ENCODE results near the gene ARID3A.

The ARID3A gene

DNA sequence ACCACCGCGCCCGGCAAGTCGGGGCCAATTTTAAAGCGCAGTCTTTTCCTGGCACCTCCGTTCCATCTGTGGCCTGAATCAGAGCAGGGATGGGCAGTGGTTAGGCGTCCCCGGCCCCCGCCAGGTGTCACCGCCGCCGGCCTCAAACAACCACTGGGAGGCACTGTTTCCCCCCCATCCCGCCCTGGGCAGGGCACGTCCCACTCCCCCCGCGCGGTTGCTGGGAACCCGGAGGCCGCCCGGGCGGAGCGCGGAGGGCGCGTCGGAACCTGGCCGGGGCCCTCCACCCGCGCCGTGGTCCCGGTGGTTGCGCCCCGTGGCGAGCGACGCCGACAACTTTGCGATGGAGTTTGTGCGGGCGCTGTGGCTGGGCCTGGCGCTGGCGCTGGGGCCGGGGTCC, 74.3 kb downstream of the ARID3A start, which contains the start of gene GRIN3B:
TSS of gene GRIN3B (plus strand) at position 325 of the 400 bp plus-strand sequence. CDS start at position 344, 19 bp downstream.
- DNase-seq (peak; percentile 61 to 65), ATAC-seq (peak; percentile 53)
- peaks cover 30% of the 10 kb centered on the region for H3K4me1 Mint-ChIP-seq
- H3K4me3 Mint-ChIP-seq = peak within 1 kb of the TSS; percentile 39 to 53
- peaks cover 48% of the 10 kb centered on the region for H3K27me3 Mint-ChIP-seq
- H3K27ac Mint-ChIP-seq = peak within 1 kb of the TSS in 1 of 2 donors; percentile 74
- H3K9me3 Mint-ChIP-seq = no peaks in the 10 kb centered on the region

DNA sequence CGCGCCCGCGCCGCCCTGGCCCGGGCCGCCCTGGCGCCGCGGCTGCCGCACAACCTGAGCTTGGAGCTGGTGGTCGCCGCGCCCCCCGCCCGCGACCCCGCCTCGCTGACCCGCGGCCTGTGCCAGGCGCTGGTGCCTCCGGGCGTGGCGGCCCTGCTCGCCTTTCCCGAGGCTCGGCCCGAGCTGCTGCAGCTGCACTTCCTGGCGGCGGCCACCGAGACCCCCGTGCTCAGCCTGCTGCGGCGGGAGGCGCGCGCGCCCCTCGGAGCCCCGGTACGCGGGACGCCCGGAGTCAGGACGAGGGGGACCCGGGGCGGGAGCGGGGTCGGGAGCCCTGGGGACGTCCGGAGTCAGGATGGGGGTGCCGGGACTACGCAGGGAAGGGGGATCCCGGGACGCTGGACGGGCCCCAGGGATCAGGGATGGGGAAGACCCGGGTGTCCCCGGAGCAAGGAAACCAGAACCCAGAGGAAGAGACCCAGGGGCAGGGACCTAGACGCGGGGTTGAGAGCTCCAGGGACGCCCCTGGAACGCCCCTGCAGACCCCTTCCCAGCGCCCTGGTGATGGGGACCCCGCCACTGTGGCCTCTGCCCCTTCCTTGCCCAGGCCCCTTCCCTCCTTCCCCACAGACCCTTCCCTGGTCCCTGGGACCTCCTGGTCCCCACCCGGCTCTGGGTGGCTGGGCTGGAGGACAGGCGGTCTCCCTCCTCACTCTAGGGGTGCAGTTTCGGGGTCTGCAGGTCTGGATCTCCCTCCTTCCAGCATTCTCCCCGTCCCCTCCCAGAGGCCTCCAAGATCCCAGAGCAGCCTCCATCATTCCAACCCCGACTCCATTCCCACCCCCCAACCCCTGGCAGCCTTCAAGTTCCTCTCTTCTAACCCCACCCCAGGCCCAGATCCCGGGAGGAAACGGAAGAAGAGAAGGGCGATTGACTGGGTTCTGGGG, 75.0 kb downstream of the ARID3A start:
- H3K27me3 Mint-ChIP-seq = peaks cover 48% of the 10 kb centered on the region
- no peaks in the 10 kb centered on the region for H3K9me3 Mint-ChIP-seq
- DNase-seq (no peak), ATAC-seq (no peak)
- peak overlapping the region; percentile 39 to 53 for H3K4me3 Mint-ChIP-seq
- peak overlapping the region in 1 of 2 donors; percentile 74 for H3K27ac Mint-ChIP-seq
- H3K4me1 Mint-ChIP-seq = peaks cover 26% of the 10 kb centered on the region

- peaks cover 43% of the 10 kb centered on the region for H3K27me3 Mint-ChIP-seq
- peaks cover 18% of the 10 kb centered on the region for H3K4me1 Mint-ChIP-seq
- DNase-seq = peak; percentile 70 to 74
- ATAC-seq = peak; percentile 60
- H3K4me3 Mint-ChIP-seq = peak overlapping the region in 1 of 2 donors; percentile 53
- no peak overlapping the region for H3K27ac Mint-ChIP-seq
- H3K9me3 Mint-ChIP-seq = no peaks in the 10 kb centered on the region
Measured at GRCh38 chr19:1001538-1002166, 75.8 kb downstream of the ARID3A start.

DNA sequence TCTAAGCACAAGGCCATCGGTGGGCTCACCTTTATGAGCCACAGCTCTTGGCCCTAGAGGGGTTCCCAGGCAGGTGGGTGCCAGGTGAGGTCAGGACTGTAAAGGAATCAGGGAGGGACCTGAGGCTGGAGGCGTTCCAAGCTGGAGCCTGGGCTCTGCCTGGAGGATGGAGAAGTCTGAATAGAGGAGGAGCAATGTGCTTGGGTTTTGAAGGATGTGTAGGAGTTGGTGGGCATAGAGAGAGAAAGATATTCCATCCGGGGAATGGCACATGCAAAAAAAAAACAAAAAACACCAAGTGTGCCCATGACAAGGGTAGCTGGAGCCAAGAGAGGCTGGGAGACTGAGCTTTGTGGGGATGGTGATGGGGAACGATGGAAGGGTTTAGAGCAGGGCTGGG, 76.8 kb downstream of the ARID3A start:
- Mint-ChIP-seq H3K27ac (no peak overlapping the region), H3K9me3 (no peaks in the 10 kb centered on the region), H3K27me3 (peaks cover 42% of the 10 kb centered on the region), H3K4me1 (peaks cover 14% of the 10 kb centered on the region), H3K4me3 (no peak overlapping the region)
- no peak for ATAC-seq
- DNase-seq = no peak

- H3K4me3 Mint-ChIP-seq = no peak overlapping the region
Measured at GRCh38 chr19:1003283-1003682, 77.4 kb downstream of the ARID3A start.

GRCh38 chr19:1004204-1004802, 78.5 kb downstream of the ARID3A start:
- Mint-ChIP-seq H3K4me1 (peaks cover 9% of the 10 kb centered on the region), H3K27ac (no peak overlapping the region), H3K4me3 (no peak overlapping the region), H3K9me3 (no peaks in the 10 kb centered on the region), H3K27me3 (peaks cover 25% of the 10 kb centered on the region)
- no peak for ATAC-seq
- no peak for DNase-seq

More at GRCh38 chr19:1003283-1003682, 77.4 kb downstream of the ARID3A start:
- Mint-ChIP-seq H3K4me1 (peaks cover 14% of the 10 kb centered on the region), H3K27ac (no peak overlapping the region), H3K27me3 (peaks cover 35% of the 10 kb centered on the region), H3K9me3 (no peaks in the 10 kb centered on the region)
- DNase-seq (no peak), ATAC-seq (no peak)

GRCh38 chr19:1004803-1005664, 79.2 kb downstream of the ARID3A start:
- H3K9me3 Mint-ChIP-seq = no peaks in the 10 kb centered on the region
- no peak for ATAC-seq
- peaks cover 18% of the 10 kb centered on the region for H3K27me3 Mint-ChIP-seq
- H3K4me3 Mint-ChIP-seq = peak overlapping the region in 1 of 2 donors; percentile 13
- H3K4me1 Mint-ChIP-seq = peaks cover 7% of the 10 kb centered on the region
- DNase-seq = no peak
- peak overlapping the region in 1 of 2 donors; percentile 82 for H3K27ac Mint-ChIP-seq

- no peak for DNase-seq
- no peaks in the 10 kb centered on the region for H3K9me3 Mint-ChIP-seq
- no peaks in the 10 kb centered on the region for H3K4me1 Mint-ChIP-seq
- H3K27me3 Mint-ChIP-seq = peaks cover 9% of the 10 kb centered on the region
- H3K27ac Mint-ChIP-seq = peak overlapping the region in 1 of 2 donors; percentile 49
- H3K4me3 Mint-ChIP-seq = no peak overlapping the region
- no peak for ATAC-seq
Measured at GRCh38 chr19:1006711-1007398, 81.0 kb downstream of the ARID3A start.

GRCh38 chr19:1007399-1008251, 81.8 kb downstream of the ARID3A start:
- H3K4me1 Mint-ChIP-seq = no peaks in the 10 kb centered on the region
- DNase-seq (no peak), ATAC-seq (peak; percentile 34)
- H3K27me3 Mint-ChIP-seq = peaks cover 4% of the 10 kb centered on the region
- H3K9me3 Mint-ChIP-seq = no peaks in the 10 kb centered on the region
- H3K4me3 Mint-ChIP-seq = no peak overlapping the region
- peak overlapping the region in 1 of 2 donors; percentile 49 for H3K27ac Mint-ChIP-seq

- no peak overlapping the region for H3K27ac Mint-ChIP-seq
- no peaks in the 10 kb centered on the region for H3K27me3 Mint-ChIP-seq
- H3K9me3 Mint-ChIP-seq = no peaks in the 10 kb centered on the region
- no peak overlapping the region for H3K4me3 Mint-ChIP-seq
- no peaks in the 10 kb centered on the region for H3K4me1 Mint-ChIP-seq
- ATAC-seq = no peak
- DNase-seq = no peak
Measured at GRCh38 chr19:1008268-1009040, 82.6 kb downstream of the ARID3A start.

- no peaks in the 10 kb centered on the region for H3K9me3 Mint-ChIP-seq
- no peak overlapping the region for H3K4me3 Mint-ChIP-seq
Measured at GRCh38 chr19:1009041-1009980, 83.5 kb downstream of the ARID3A start.

DNA sequence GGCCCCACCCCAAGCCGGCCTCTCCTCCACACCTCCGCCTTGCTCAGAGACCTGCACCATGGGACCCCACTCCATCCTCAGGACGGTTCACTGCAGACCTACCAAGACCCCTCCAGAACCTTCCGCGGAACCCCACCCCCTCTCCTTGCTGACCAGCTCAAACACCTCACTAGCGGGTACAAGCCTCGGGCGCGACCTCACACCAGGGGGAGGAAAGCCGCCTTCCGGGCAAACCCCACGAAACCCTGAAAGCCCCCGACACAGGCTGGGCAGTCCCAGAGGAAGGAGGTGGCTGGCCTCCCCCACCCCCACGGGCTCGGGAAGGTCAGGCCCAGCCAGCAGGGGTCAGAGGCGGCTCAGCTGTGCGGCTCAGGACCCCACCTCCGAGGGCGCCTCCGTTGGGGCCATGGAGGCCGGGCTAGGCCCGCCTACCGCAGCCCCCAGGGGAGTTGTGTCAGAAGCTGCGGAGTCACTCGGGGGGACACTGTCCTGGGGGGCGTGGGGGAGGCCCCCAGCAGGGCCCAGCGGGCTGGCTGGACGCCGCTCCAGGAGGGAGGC, 84.2 kb downstream of the ARID3A start:
- no peaks in the 10 kb centered on the region for H3K9me3 Mint-ChIP-seq
- peaks cover 6% of the 10 kb centered on the region for H3K4me1 Mint-ChIP-seq
- no peak overlapping the region for H3K4me3 Mint-ChIP-seq
- H3K27ac Mint-ChIP-seq = peak overlapping the region in 1 of 2 donors; percentile 27
- ATAC-seq = no peak
- no peaks in the 10 kb centered on the region for H3K27me3 Mint-ChIP-seq
- no peak for DNase-seq

More at GRCh38 chr19:1009041-1009980, 83.5 kb downstream of the ARID3A start:
- DNase-seq (no peak), ATAC-seq (no peak)
- Mint-ChIP-seq H3K27me3 (no peaks in the 10 kb centered on the region), H3K27ac (no peak overlapping the region), H3K4me1 (peaks cover 5% of the 10 kb centered on the region)
